DMS153 treated with DMSO at 0.1 percent for 48 hours (cell line): ENCODE results near the gene COMMD4.
"Not testable (repeated sequence)": the region's sequence is repeated elsewhere in the genome, so short reads cannot be mapped to it uniquely, and the experiment has no call there.

Source experiments
- DNase-seq: peaks from one replicate; lab custom pipeline; 2025; ENCODE audit not compliant: unreplicated experiment; lab: John Stamatoyannopoulos, UW

Gene COMMD4

GRCh38 chr15:75335705-75336355, at the start of gene COMMD4:
Gene COMMD4, plus strand, starts transcription at chr15:75336063. Its CDS starts 27 bp downstream, at chr15:75336090.
- peak; percentile 38 for DNase-seq

GRCh38 chr15:75293660-75294059, 42.2 kb upstream of the COMMD4 start:
- DNase-seq: not testable (repeated sequence)

DNA sequence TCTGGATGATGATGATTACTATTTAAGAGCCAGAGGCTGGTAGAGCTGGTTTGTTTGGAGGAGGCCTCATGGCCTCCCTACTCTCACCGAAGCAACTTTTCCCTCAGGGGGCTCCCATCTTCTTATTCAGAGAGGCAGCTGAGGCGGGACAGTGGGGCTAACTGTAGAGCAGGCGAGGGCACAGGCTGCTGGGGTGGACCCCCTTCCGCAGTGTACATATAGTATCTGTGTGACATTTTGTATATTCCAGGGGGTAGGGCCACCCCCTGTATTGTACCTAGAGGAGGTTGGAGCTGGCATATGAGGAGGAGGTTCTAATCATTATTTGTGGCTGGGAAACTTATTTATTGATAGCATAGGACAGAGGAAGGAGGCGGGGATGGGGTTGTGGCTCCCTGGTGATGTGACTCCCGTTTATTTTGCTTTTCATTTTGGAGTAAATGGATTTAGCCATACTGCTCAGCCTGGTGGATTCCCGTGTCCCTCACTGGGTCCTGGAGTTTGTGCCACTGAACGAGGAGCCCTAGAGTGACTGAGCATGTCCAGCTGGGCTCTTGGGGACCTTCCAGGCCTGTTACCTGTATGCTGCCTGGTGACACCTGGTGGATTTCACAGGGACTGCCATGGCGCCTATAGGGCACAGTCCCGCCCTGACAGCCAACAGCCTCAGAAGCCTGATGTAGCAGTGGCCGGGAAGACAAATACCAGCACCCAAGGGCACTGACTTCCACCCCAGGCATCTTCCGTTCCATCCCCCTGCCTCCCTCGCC, 37.1 kb upstream of the COMMD4 start:
- DNase-seq: not testable (repeated sequence)

- not testable (repeated sequence) for DNase-seq
Observed at GRCh38 chr15:75299311-75299688, 36.6 kb upstream of the COMMD4 start.

GRCh38 chr15:75300026-75300425, 35.8 kb upstream of the COMMD4 start:
- not testable (repeated sequence) for DNase-seq

- no peak for DNase-seq
Observed at GRCh38 chr15:75302318-75302717, 33.5 kb upstream of the COMMD4 start.

DNA sequence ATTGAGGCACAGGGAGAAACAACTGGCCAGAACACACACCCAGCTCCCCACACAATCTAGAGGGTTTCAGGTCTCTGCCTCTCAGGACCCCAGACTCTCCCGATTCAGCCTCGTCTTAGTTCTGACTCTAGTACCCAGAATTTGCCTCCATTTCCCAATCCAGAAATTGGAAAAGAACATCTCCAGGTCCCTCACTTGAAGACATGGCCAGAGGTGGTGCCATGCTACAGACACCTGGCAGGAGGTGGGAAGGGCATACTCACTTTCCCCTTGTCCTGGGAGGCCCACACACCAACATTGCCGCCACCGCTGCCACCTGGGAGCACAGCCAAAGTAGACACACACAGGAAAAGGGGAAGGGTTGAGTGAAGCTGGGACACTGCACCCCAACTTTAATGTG, 33.1 kb upstream of the COMMD4 start:
- not testable (repeated sequence) for DNase-seq

- DNase-seq: no peak
Observed at GRCh38 chr15:75306188-75306587, 29.7 kb upstream of the COMMD4 start.

- DNase-seq: no peak
Observed at GRCh38 chr15:75307778-75308390, 28.0 kb upstream of the COMMD4 start.

- DNase-seq: no peak
Observed at GRCh38 chr15:75309711-75310110, 26.2 kb upstream of the COMMD4 start.

- not testable (repeated sequence) for DNase-seq
Observed at GRCh38 chr15:75312548-75312947, 23.3 kb upstream of the COMMD4 start.

DNA sequence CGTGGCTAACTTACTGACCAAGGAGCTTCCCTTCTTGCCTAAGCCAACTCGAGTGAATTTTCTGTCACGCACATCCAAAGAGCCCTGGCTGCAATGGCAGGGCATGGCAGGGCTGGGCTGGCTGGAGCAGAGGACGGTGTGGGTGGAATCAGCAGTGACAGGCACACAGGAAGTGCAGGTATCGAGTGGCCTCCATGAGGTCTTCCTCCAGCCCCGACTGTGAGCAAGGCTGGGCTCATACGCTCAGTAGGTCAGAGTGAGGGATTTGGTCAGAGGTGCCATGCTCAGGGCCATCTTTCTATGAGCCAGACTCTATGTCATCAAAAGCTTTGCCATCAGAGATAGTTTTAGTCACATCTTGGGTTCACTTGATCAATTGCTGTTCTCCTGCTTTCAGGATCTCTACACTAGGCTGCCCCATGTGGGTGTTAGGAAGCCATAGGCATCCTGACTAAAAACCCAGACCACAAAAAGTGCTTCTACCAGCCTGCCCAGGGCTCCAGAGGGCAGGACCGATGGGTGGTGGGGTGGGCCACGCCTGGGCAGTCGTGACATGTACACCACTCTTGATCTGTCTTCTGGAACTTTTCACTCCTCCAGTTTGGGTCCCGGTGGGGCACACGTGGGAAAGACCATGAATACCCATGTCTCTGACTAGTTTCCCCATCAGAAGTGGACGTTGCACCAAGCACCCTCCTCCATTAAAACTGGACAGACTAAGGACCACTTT, 22.6 kb upstream of the COMMD4 start:
- DNase-seq: no peak

- DNase-seq: no peak
Observed at GRCh38 chr15:75314552-75315290, 21.1 kb upstream of the COMMD4 start.

GRCh38 chr15:75319231-75319897, 16.5 kb upstream of the COMMD4 start:
- DNase-seq: not testable (repeated sequence)

GRCh38 chr15:75321711-75322110, 14.2 kb upstream of the COMMD4 start:
- no peak for DNase-seq

DNA sequence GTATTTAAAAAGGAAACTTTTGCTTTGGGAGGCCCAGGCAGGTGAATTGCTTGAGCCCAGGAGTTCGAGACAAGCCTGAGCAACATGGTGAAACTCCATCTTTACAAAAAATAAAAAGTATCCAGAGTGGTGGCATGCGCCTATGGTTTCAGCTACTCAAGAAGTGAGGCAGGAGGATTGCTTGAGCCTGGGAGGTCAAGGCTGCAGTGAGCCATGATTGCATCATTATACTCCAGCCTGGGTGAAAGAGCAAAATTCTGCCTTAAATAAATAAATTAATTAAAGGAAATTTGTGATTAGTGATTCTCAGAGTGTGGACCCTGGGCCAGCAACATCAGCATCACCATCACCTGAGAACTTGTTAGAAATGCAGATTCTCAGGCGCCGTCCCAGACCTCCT, 9.9 kb upstream of the COMMD4 start:
- no peak for DNase-seq

- DNase-seq: no peak
Observed at GRCh38 chr15:75327005-75327404, 8.9 kb upstream of the COMMD4 start.

DNA sequence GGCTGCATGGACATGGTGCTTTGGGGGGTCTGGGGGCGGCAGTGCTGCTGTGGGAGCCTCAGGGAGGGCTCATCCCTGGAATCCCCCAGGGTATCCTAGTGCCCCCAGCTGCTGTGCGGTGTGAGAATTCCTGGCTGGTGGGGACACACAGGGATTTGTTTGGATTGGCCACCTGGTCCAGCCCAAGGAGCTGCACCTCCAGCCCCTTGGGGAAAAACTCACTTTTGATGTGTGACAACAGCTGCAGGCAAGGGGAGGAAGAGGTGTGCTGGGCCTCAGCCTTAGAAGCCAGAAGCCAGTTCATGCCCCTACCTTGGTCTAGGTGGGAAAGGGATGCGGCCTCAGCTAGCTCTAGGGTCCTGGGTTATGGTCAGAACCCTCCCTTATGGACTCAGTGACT, 8.4 kb upstream of the COMMD4 start:
- no peak for DNase-seq

GRCh38 chr15:75328493-75329314, 7.2 kb upstream of the COMMD4 start:
- DNase-seq: no peak
